C4-2B (cell line): Measurements from ENCODE around the gene POU5F1.

Source experiments
- CTCF ChIP-seq: fragments of 450-650 bp; conservative IDR thresholded peaks from 2 replicates; pipeline ENCODE4 v1.5.1; 2017; ENCODE audit warnings: mild to moderate bottlenecking
- ZFX ChIP-seq: fragments of 450-650 bp; IDR thresholded peaks from 2 replicates; pipeline ENCODE4 v1.6.1; 2017

GRCh38 chr6:31187780-31188194 lies 17.3 kb upstream of the POU5F1 start:
- TF ChIP-seq CTCF (no peak), ZFX (no peak)
